Measurements from ENCODE around the gene YJEFN3.

DNA sequence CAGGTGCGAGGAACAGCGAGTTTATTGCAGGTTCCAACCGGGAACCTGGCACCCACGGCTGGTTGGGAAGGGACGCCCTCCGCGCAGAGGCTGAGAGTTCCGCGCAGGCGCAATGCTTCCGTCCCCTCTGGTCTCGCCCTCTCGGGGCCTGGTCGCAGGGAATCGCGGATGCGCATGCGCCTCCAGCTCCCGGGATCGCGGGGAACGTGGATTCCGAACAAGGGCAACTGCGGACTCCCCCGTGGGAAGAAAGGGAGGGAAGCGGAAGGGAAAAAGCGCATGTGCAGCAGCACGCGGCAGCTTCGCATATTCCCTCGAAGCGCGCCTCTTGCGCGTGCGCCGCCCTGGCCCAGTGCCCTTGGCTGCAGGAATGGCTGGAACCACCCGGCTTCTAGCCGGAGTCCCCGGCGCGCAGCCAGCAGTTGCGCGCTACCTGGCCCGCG lies 14.5 kb upstream of the YJEFN3 start:
- TF ChIP-seq POLR2A (IDR thresholded peaks at IDR 0.05) (no peak), POLR2AphosphoS5 (IDR thresholded peaks at IDR 0.05) (peak in 2 of 3 donors; percentile 69 to 71)
- TF ChIP-seq, protein P1, sequence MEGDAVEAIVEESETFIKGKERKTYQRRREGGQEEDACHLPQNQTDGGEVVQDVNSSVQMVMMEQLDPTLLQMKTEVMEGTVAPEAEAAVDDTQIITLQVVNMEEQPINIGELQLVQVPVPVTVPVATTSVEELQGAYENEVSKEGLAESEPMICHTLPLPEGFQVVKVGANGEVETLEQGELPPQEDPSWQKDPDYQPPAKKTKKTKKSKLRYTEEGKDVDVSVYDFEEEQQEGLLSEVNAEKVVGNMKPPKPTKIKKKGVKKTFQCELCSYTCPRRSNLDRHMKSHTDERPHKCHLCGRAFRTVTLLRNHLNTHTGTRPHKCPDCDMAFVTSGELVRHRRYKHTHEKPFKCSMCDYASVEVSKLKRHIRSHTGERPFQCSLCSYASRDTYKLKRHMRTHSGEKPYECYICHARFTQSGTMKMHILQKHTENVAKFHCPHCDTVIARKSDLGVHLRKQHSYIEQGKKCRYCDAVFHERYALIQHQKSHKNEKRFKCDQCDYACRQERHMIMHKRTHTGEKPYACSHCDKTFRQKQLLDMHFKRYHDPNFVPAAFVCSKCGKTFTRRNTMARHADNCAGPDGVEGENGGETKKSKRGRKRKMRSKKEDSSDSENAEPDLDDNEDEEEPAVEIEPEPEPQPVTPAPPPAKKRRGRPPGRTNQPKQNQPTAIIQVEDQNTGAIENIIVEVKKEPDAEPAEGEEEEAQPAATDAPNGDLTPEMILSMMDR (IDR thresholded peaks at IDR 0.05 in 8 of 11, conservative IDR thresholded peaks at IDR 0.05 in 3 of 11): no peak
